HG03025 (cell line): ENCODE measurements around the gene DGKB.

Source experiments
- ATAC-seq: cut with Tn5 transposase; IDR thresholded peaks from one replicate; pipeline ENCODE4 v1.9.1; 2021; ENCODE audit warnings: mild to moderate bottlenecking, moderate library complexity; ENCODE audit not compliant: unreplicated experiment, low FRiP score

DGKB gene

GRCh38 chr7:14602851-14603250, 299.7 kb downstream of the DGKB start:
- ATAC-seq = no peak

GRCh38 chr7:14600766-14601367, 301.7 kb downstream of the DGKB start:
- ATAC-seq = no peak

- ATAC-seq = no peak
Measured at GRCh38 chr7:14598978-14599377, 303.6 kb downstream of the DGKB start.

- ATAC-seq = no peak
Measured at GRCh38 chr7:14596421-14596820, 306.1 kb downstream of the DGKB start.

- ATAC-seq = no peak
Measured at GRCh38 chr7:14590206-14590605, 312.3 kb downstream of the DGKB start.

- no peak for ATAC-seq
Measured at GRCh38 chr7:14585232-14585631, 317.3 kb downstream of the DGKB start.

- ATAC-seq = no peak
Measured at GRCh38 chr7:14583518-14583917, 319.0 kb downstream of the DGKB start.

GRCh38 chr7:14582010-14582409, 320.5 kb downstream of the DGKB start:
- ATAC-seq = no peak

GRCh38 chr7:14579971-14580370, 322.6 kb downstream of the DGKB start:
- no peak for ATAC-seq

- no peak for ATAC-seq
Measured at GRCh38 chr7:14576578-14576977, 326.0 kb downstream of the DGKB start.

- no peak for ATAC-seq
Measured at GRCh38 chr7:14570750-14571607, 331.6 kb downstream of the DGKB start.

GRCh38 chr7:14552060-14552459, 350.5 kb downstream of the DGKB start:
- no peak for ATAC-seq

- no peak for ATAC-seq
Measured at GRCh38 chr7:14551310-14551709, 351.2 kb downstream of the DGKB start.

- no peak for ATAC-seq
Measured at GRCh38 chr7:14542624-14543023, 359.9 kb downstream of the DGKB start.

GRCh38 chr7:14521183-14521582, 381.4 kb downstream of the DGKB start:
- no peak for ATAC-seq

GRCh38 chr7:14510268-14510667, 392.3 kb downstream of the DGKB start:
- no peak for ATAC-seq

- no peak for ATAC-seq
Measured at GRCh38 chr7:14507617-14508016, 394.9 kb downstream of the DGKB start.

GRCh38 chr7:14505906-14506305, 396.6 kb downstream of the DGKB start:
- ATAC-seq = no peak

GRCh38 chr7:14504134-14504533, 398.4 kb downstream of the DGKB start:
- ATAC-seq = no peak

- ATAC-seq = no peak
Measured at GRCh38 chr7:14503623-14504022, 398.9 kb downstream of the DGKB start.

- no peak for ATAC-seq
Measured at GRCh38 chr7:14501436-14501835, 401.1 kb downstream of the DGKB start.

GRCh38 chr7:14497390-14497789, 405.2 kb downstream of the DGKB start:
- no peak for ATAC-seq
